GM12801 (cell line): ENCODE data around the gene RASGRF2.

Experiments used
- CTCF ChIP-seq: IDR thresholded peaks from one replicate; pipeline ENCODE4 v1.5.1; 2011; ENCODE audit warnings: control low read depth; ENCODE audit not compliant: insufficient read length; ENCODE audit errors: extremely low read depth

Gene RASGRF2

GRCh38 chr5:80985600-80986228 lies 25.6 kb downstream of the RASGRF2 start:
- no peak for TF ChIP-seq CTCF

- TF ChIP-seq CTCF, result no peak
Measured at GRCh38 chr5:80986382-80986781, 26.2 kb downstream of the RASGRF2 start.

- no peak for TF ChIP-seq CTCF
Measured at GRCh38 chr5:80987078-80987766, 27.1 kb downstream of the RASGRF2 start.

GRCh38 chr5:80988419-80988935 lies 28.3 kb downstream of the RASGRF2 start:
- TF ChIP-seq CTCF, result no peak

GRCh38 chr5:80989883-80990282 lies 29.7 kb downstream of the RASGRF2 start:
- no peak for TF ChIP-seq CTCF

- no peak for TF ChIP-seq CTCF
Measured at GRCh38 chr5:80990527-80990926, 30.4 kb downstream of the RASGRF2 start.

GRCh38 chr5:80990971-80991370 lies 30.8 kb downstream of the RASGRF2 start:
- no peak for TF ChIP-seq CTCF
